ENCODE data around the gene ENTPD2.

- TF ChIP-seq POLR2AphosphoS5 (IDR thresholded peaks at IDR 0.05; ENCODE audit: insufficient read depth, low read depth, low read length) (no peak), POLR2A (IDR thresholded peaks at IDR 0.05; ENCODE audit: low read depth, low read length) (no peak)
These were observed 23.0 kb downstream of the ENTPD2 start for GRCh38 chr9:137030538-137031527.
